ENCODE measurements around the gene UBB. TPM values are rescaled to one million over a fixed set of nuclear protein-coding genes. Genes with fewer than 3 reads are reported as not detected.
A peak's percentile ranks its signal among the peaks of the same experiment; 100 is the strongest.

UBB gene
- total RNA-seq, 1 experiment from 2014 or later: 1,609 TPM

DNA sequence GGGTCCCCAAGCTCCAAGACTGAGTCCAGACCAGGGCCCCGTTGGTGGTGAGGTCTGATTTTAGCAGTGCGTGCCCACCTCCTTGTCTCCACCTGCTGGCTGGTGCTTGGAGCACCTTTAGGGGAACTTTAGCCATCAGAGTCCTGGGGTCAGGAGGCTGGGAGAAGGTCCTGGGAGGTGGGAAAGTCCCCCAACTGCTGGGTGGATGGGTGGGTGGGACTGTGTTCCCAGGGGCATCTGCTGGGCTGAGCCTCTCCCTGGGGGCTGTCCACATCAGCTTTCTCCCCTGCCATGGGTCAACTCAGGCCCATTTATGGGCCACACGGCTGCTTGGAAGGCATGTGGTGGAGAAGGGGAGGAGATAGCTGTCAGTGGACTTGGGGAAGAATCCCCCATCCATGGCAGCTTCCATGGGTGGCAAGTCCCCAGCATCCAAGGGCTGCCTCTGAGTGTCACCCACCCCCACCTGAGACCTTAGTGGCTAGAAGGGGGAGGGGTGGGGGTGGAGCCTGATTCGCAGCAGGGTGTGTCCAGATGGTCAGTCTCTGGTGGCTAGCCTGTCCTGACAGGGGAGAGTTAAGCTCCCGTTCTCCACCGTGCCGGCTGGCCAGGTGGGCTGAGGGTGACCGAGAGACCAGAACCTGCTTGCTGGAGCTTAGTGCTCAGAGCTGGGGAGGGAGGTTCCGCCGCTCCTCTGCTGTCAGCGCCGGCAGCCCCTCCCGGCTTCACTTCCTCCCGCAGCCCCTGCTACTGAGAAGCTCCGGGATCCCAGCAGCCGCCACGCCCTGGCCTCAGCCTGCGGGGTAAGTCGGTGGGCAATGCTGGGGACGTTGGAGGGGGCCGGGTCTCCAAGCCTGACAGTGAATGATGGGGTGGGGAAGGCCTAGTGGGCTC, 34.4 kb downstream of the UBB start, which contains the start of gene TRPV2:
Gene TRPV2, plus strand, starts transcription at position 541 of the 894 bp plus-strand sequence. CDS start 2,098 bp downstream, outside the sequence.
- Histone ChIP-seq H2BK12ac (ENCODE audit: insufficient read length, low read depth, low read length) (no peak within 1 kb of the TSS), H3K9ac (ENCODE audit: extremely low read depth, insufficient read length, low read length) (no peak within 1 kb of the TSS), H3K18ac (ENCODE audit: insufficient read length, low read depth, low read length) (no peak within 1 kb of the TSS), H3T11ph (ENCODE audit: low read length) (no peak within 1 kb of the TSS), H3K56ac (ENCODE audit: insufficient read length, low read depth, low read length) (no peak within 1 kb of the TSS), H3K79me2 (ENCODE audit: insufficient read depth, low read length) (no peaks in the 10 kb centered on the region), H4K91ac (ENCODE audit: insufficient read length, low read depth, low read length) (no peak within 1 kb of the TSS), H3K79me1 (ENCODE audit: insufficient read depth, low read depth, low read length, poor library complexity, severe bottlenecking) (no peaks in the 10 kb centered on the region), H2BK20ac (ENCODE audit: low read depth, low read length, poor library complexity, severe bottlenecking) (no peak within 1 kb of the TSS), H2AFZ (ENCODE audit: low read length) (no peak within 1 kb of the TSS), H3K4me2 (ENCODE audit: insufficient read depth, insufficient read length, low read length) (no peak within 1 kb of the TSS), H3K4ac (ENCODE audit: low read depth, low read length) (no peak within 1 kb of the TSS), H3K23ac (ENCODE audit: insufficient read length, low read depth, low read length) (no peak within 1 kb of the TSS), H4K8ac (replicated peaks; ENCODE audit: insufficient read length, low read depth, low read length) (no peak within 1 kb of the TSS), H2BK15ac (ENCODE audit: low read depth, low read length) (no peak within 1 kb of the TSS), H3K4me1 (ENCODE audit: insufficient read depth, low read length) (no peaks in the 10 kb centered on the region; the same call in 1 of the 2 replicates), H3K9me3 (ENCODE audit: control insufficient read depth, low read depth, low read length) (no peaks in the 10 kb centered on the region), H2AK5ac (ENCODE audit: insufficient read length, low read length) (no peak within 1 kb of the TSS), H4K5ac (ENCODE audit: insufficient read length, low read depth, low read length) (no peak within 1 kb of the TSS), H4K20me1 (ENCODE audit: control insufficient read depth, insufficient read depth, insufficient read length) (no peaks in the 10 kb centered on the region), H3K27ac (ENCODE audit: insufficient read length, low read depth, low read length) (no peak within 1 kb of the TSS), H3K14ac (ENCODE audit: insufficient read depth, low read length) (no peak within 1 kb of the TSS), H3K27me3 (ENCODE audit: insufficient read depth, low read length) (no peaks in the 10 kb centered on the region), H3K23me2 (ENCODE audit: insufficient read length, low read depth, low read length, poor library complexity, severe bottlenecking) (no peaks in the 10 kb centered on the region), H2BK5ac (ENCODE audit: insufficient read length, low read length) (no peak within 1 kb of the TSS), H2BK120ac (ENCODE audit: low read depth, low read length, poor library complexity, severe bottlenecking) (no peak within 1 kb of the TSS)
- no CpG with 5 or more reads among the region's 21 CpGs for WGBS (ENCODE audit: extremely low coverage, insufficient read length, low lambda C conversion rate)
- peaks cover 10 to 27% of the 10 kb centered on the region in 2 experiments; a peak in 3 of 4 replicates for H3K4me1 Mint-ChIP-seq
- H3K27me3 Mint-ChIP-seq (ENCODE audit: low read depth): peaks cover 3% of the 10 kb centered on the region; the same call in 1 of the 2 replicates
- no peaks in the 10 kb centered on the region for H3K9me3 Mint-ChIP-seq
- no peak within 1 kb of the TSS; a peak in 2 of 5 replicates for H3K4me3 Mint-ChIP-seq
- H3K27ac Mint-ChIP-seq: no peak within 1 kb of the TSS
- no peaks in the 10 kb centered on the region for H3K36me3 Mint-ChIP-seq (ENCODE audit: insufficient read depth in 1 of 3, low read depth in 3 of 3)
- DNase-seq: peak; percentile 85
- TF ChIP-seq, protein P1, sequence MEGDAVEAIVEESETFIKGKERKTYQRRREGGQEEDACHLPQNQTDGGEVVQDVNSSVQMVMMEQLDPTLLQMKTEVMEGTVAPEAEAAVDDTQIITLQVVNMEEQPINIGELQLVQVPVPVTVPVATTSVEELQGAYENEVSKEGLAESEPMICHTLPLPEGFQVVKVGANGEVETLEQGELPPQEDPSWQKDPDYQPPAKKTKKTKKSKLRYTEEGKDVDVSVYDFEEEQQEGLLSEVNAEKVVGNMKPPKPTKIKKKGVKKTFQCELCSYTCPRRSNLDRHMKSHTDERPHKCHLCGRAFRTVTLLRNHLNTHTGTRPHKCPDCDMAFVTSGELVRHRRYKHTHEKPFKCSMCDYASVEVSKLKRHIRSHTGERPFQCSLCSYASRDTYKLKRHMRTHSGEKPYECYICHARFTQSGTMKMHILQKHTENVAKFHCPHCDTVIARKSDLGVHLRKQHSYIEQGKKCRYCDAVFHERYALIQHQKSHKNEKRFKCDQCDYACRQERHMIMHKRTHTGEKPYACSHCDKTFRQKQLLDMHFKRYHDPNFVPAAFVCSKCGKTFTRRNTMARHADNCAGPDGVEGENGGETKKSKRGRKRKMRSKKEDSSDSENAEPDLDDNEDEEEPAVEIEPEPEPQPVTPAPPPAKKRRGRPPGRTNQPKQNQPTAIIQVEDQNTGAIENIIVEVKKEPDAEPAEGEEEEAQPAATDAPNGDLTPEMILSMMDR (conservative IDR thresholded peaks at IDR 0.05): peak; percentile 72
